GM19463 (cell line): ENCODE results near the gene PHKA2.
A peak's percentile ranks its signal among the peaks of the same experiment; 100 is the strongest.
"Not testable (repeated sequence)": the region's sequence is repeated elsewhere in the genome, so short reads cannot be mapped to it uniquely, and the experiment has no call there.

ENCODE experiments used
- ATAC-seq: cut with Tn5 transposase; IDR thresholded peaks from one replicate; pipeline ENCODE4 v1.9.1; 2021; ENCODE audit warnings: mild to moderate bottlenecking, moderate library complexity; ENCODE audit not compliant: unreplicated experiment

Gene PHKA2, protein sequence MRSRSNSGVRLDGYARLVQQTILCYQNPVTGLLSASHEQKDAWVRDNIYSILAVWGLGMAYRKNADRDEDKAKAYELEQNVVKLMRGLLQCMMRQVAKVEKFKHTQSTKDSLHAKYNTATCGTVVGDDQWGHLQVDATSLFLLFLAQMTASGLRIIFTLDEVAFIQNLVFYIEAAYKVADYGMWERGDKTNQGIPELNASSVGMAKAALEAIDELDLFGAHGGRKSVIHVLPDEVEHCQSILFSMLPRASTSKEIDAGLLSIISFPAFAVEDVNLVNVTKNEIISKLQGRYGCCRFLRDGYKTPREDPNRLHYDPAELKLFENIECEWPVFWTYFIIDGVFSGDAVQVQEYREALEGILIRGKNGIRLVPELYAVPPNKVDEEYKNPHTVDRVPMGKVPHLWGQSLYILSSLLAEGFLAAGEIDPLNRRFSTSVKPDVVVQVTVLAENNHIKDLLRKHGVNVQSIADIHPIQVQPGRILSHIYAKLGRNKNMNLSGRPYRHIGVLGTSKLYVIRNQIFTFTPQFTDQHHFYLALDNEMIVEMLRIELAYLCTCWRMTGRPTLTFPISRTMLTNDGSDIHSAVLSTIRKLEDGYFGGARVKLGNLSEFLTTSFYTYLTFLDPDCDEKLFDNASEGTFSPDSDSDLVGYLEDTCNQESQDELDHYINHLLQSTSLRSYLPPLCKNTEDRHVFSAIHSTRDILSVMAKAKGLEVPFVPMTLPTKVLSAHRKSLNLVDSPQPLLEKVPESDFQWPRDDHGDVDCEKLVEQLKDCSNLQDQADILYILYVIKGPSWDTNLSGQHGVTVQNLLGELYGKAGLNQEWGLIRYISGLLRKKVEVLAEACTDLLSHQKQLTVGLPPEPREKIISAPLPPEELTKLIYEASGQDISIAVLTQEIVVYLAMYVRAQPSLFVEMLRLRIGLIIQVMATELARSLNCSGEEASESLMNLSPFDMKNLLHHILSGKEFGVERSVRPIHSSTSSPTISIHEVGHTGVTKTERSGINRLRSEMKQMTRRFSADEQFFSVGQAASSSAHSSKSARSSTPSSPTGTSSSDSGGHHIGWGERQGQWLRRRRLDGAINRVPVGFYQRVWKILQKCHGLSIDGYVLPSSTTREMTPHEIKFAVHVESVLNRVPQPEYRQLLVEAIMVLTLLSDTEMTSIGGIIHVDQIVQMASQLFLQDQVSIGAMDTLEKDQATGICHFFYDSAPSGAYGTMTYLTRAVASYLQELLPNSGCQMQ

DNA sequence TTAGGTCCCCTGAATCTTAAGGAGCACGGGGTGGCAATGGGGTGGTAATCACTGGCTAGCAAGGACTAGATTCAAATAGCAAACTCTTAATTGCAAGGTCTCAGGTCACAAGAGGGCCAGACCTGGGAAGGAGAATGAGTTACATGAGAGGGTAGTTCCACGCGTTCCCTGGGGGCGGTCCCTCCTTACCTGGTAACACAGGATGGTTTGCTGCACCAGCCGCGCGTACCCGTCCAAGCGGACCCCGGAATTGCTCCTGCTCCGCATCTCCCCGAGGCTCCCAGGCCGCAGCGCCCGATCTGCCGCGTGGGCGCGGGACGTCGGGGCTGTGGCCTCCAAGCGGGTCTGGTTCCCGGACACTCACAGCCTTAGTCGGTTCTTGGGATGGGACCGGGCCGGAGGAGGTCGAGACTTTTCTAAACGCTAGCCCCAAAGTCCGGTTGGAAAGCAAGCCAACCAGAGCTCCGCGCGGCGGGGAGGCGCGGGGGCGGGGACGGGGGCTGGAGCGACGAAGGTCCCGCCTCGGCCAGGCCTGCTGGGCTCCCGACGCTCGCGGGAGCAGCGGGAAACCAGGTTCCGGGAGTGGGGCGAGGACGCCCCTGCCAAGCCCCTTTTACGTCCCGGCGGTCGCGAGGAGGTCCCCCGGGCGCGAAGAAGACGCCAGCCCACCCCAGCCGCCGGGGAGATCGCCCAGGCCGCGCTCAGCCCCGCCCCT is at the start of gene PHKA2:
PHKA2 (minus strand) TSS at position 449 of the 715 bp plus-strand sequence; CDS start at position 267, 182 bp downstream.
- peak; percentile 39 for ATAC-seq

- ATAC-seq = no peak
Observed at GRCh38 chrX:19030805-19031204, 46.9 kb upstream of the PHKA2 start.

DNA sequence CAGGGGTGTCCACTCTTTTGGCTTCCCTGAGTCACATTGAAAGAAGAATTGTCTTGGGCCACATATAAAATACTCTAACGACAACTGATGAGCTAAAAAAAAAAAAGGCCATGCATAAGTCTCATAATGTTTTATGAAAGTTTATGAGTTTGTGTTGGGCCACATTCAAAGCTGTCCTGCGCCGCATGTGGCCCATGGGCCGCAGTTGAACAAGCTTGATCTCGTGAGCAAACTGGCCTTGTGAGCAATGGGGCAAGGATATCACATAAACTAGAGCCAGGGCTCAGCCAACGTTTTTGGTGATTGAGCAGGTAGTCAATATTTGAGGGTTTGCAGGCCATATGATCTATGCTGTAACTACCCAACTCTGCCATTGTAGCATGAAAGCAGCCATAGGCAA is 44.6 kb upstream of the PHKA2 start:
- ATAC-seq = no peak

GRCh38 chrX:19024366-19024765 is 40.5 kb upstream of the PHKA2 start:
- no peak for ATAC-seq

DNA sequence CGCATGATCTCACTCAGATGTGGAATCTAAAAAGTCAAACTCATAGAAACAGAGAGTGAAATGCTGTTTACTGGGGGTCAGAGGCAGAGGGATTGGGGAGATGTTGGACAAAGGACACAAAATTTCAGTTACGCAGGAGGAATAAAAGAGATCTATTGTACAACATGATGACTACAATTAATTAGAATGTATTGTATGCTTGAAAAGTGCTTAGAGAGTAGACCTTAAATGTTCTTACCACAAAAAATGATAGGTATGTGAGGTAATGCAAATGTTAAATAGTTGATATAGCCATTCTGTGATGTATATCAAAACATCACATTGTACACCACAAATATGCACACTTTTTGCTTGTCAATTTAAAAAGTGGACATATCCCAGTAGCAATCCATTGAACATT is 36.1 kb upstream of the PHKA2 start:
- ATAC-seq = no peak

DNA sequence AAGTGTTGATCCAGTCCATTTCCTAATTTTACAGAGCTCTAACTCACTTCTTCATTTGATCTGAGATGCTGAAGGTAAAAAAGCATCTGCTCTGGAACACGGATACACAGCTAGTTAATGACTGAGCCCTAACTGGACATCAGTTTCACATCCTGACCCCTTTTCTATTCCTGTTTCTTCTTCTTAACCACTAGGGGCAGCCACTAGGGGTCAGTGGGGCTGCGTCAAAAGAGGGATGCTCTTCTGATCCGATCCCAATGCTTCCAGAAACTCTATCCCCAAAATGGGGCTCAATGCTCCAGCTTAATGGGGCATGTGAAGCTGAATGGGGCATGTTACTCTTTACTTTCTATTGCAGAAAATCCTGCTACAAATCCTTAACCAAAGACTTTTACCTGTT is 33.4 kb upstream of the PHKA2 start:
- ATAC-seq = no peak

- not testable (repeated sequence) for ATAC-seq
Observed at GRCh38 chrX:19016614-19017013, 32.7 kb upstream of the PHKA2 start.

- no peak for ATAC-seq
Observed at GRCh38 chrX:19007868-19008267, 24.0 kb upstream of the PHKA2 start.

GRCh38 chrX:19007011-19007410 is 23.1 kb upstream of the PHKA2 start:
- no peak for ATAC-seq

- no peak for ATAC-seq
Observed at GRCh38 chrX:19005909-19006308, 22.0 kb upstream of the PHKA2 start.

DNA sequence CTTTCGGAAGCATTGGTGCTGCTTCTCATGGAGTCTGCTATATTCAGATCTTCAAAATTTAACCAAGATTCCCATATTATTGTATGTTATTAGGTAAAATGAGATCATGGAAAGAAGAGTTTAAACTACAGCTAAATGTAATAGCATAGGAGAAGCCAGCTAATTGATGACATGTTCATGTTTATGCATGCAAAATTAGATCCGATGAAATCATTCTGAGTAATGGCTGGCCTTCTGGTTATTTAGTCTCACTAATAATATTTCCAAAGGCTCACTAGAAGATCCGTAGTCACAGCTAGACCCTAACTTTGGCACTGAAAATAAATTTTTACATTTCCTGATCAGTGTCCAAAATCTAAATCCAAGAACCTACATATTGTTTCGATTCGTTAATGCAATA is 19.8 kb upstream of the PHKA2 start:
- ATAC-seq = no peak

- ATAC-seq = no peak
Observed at GRCh38 chrX:18998653-18999052, 14.7 kb upstream of the PHKA2 start.

GRCh38 chrX:18997916-18998315 is 14.0 kb upstream of the PHKA2 start:
- ATAC-seq = no peak

- ATAC-seq = no peak
Observed at GRCh38 chrX:18996536-18996935, 12.6 kb upstream of the PHKA2 start.

DNA sequence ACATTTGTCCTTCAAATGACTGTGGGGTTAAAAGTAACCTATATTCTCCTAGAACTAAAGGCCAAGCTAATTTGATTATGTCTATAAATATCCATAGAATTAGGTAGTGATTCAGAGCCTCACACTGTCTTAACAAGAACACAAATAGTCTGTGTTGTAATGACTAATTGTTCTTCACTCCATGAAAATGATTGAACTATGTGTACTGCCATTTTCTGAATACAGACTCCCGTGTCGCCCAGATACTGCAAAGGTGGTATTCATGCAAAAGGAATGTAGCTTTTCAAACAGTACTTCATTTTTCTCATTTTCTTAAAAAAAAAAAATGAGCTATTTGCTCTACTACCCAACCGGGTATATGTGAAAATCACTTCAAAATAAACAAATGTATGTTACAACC is 11.3 kb upstream of the PHKA2 start:
- no peak for ATAC-seq

DNA sequence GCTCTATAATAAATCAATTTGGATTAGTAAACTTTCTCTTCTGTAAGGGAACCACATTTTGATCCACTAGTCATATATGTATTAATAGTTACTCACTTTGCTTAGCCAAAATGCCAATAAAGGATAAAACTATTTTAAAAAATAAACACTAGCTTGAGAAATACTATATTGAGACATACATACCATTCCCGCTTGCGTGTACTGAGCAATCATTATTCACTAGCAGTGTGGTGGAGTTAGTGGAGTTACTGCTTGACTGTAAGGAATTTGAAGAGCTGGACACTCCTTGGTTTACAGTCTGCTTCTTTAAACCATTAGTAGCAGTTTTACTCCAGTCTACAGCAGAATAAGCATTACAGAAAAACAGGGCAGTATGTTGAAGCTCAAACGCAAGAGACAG is 10.8 kb upstream of the PHKA2 start:
- no peak for ATAC-seq

GRCh38 chrX:18992829-18993228 is 8.9 kb upstream of the PHKA2 start:
- ATAC-seq = no peak

DNA sequence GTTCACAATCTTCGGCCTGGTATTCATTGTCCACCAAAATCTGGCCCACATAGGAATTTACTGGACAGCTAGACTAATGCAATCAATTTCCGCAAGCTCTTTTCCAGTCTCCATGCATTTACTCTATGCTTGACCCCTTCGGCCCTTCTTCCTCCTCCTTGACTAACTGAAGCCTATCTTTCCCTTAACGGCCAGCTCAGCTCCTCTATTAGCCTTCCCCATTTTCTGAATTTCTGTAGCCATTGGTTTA is 1.2 kb upstream of the PHKA2 start:
- no peak for ATAC-seq

DNA sequence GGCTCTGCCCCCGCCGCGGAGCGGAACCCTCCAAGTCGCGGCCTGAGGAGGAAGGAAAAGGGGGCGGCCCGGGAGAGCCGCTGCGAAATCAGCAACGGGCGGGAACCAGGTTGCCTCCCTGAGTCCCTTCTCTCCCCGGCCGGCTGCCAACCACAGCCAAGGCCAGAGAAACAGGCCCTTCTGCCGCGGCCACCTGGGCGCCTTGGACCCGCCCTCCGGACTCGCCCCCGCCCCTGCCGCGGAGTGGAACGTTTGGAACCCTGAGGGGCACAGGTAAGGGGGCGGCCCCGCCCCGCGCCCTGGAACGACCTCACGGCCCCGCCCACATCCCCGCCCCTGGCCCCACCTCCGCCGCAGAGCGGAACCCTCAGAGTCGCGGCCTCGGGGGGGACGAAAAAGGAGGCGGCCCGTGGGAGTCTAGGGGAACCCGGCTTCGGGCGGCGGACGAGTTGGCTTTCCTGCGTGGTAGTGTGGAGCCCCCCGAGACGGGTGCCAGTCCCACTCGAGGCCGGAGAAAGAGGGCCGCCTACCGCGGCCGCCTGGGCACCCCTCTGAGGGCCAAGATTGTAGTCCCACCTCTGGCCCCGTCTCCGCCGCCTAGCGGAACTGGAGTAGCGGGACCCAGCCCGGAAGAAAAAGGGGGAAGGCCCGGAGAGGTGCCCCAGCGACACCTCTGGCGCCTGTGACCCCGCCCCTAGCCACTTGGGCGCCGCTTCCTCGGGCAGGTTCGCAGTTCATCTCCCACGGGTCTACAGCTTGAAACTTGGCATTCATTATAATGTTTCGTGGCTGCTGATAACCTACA is 669 bp upstream of the PHKA2 start:
- ATAC-seq = peak; percentile 82
